GM12878 (cell line): ENCODE measurements around the gene EML1. TPM values are rescaled to one million over a fixed set of nuclear protein-coding genes. Genes with fewer than 3 reads are reported as not detected.

Experiments
- ATAC-seq: fragments of 200-7000 bp; cut with Tn5 transposase; 3 replicates; pipeline ENCODE4 v1.9.1; 2020; ENCODE audit warnings: mild to moderate bottlenecking, moderate library complexity
- BruUV-seq: library from RNA; stranded (reverse); fragments of 400-500 nt; replicated peaks from 2 replicates; lab custom pipeline; 2021; lab: Mats Ljungman, UMichigan
- CTCF ChIA-PET: fragments of 300-600 bp; sonication (Branson Sonifier 250); formaldehyde crosslinking; extraction: SDS; loops from one replicate; lab custom pipeline; 2021; ENCODE audit warnings: inconsistent platforms; lab: Yijun Ruan, JAX
- POLR2A ChIA-PET: fragments of 350-600 bp; formaldehyde crosslinking; extraction: SDS; loops from one replicate; lab custom pipeline; 2021; ENCODE audit warnings: inconsistent platforms; lab: Charles Lee
- RAD21 ChIA-PET: fragments of 300-600 bp; sonication (Branson Sonifier 250); formaldehyde crosslinking; loops from one replicate; lab custom pipeline; 2023; ENCODE audit warnings: antibody characterized with exemption; ENCODE audit not compliant: unreplicated experiment; lab: Charles Lee
- SMC1A ChIA-PET: fragments of 300-600 bp; sonication (Branson Sonifier 250); formaldehyde crosslinking; loops from one replicate; lab custom pipeline; 2023; ENCODE audit not compliant: unreplicated experiment, uncharacterized antibody; lab: Charles Lee
- DNase-seq: peaks from one replicate; pipeline ENCODE4 v3.0.0-alpha.2; 2011; ENCODE audit warnings: low read depth, low spot score
- FAIRE-seq: peaks from 3 replicates; lab custom pipeline; 2011; peaks lifted over from hg19 to GRCh38; lab: Jason Lieb, UNC
- H2AFZ ChIP-seq: 2 replicates; pipeline ENCODE4 v1.6.0; 2011; ENCODE audit warnings: low read depth, low read length, control low read depth; ENCODE audit not compliant: control insufficient read depth
- H3K27ac ChIP-seq: 2 replicates; pipeline ENCODE4 v1.5.1; 2011; ENCODE audit warnings: control low read depth; ENCODE audit not compliant: control insufficient read depth, insufficient read depth
- H3K27me3 ChIP-seq, 2 experiments: replicated peaks in 1 of 2; 2 replicates each; pipeline versions ENCODE4 v1.6.0 to v1.6.1; 2011; ENCODE audit warnings: low read length in 1 of 2; ENCODE audit not compliant: control insufficient read depth in 2 of 2, insufficient read depth in 2 of 2
- H3K36me3 ChIP-seq, 2 experiments: 2 replicates each; pipeline ENCODE4 v1.5.1; 2011; ENCODE audit warnings: low read length in 1 of 2; ENCODE audit not compliant: control insufficient read depth in 2 of 2, insufficient read depth in 2 of 2
- H3K4me1 ChIP-seq: 2 replicates; pipeline ENCODE4 v1.6.1; 2011; ENCODE audit warnings: mild to moderate bottlenecking, low read length, moderate library complexity, mixed read lengths; ENCODE audit not compliant: control insufficient read depth, insufficient read depth
- H3K4me2 ChIP-seq: 2 replicates; pipeline ENCODE4 v1.6.0; 2011; ENCODE audit warnings: control low read depth; ENCODE audit not compliant: control insufficient read depth, insufficient read depth
- H3K4me3 ChIP-seq: fragments of 200-600 bp; sonication (generic); 2 replicates; pipeline ENCODE4 v1.5.1; 2016
- H3K79me2 ChIP-seq: 2 replicates; pipeline ENCODE4 v1.6.0; 2011; ENCODE audit warnings: low read length; ENCODE audit not compliant: control insufficient read depth, insufficient read depth
- H3K9ac ChIP-seq: 2 replicates; pipeline ENCODE4 v1.8.0; 2011; ENCODE audit warnings: low read length, control low read depth, mixed read lengths; ENCODE audit not compliant: control insufficient read depth, insufficient read depth
- H3K9me3 ChIP-seq: replicated peaks from 3 replicates; pipeline ENCODE4 v1.5.1; 2011; ENCODE audit warnings: mild to moderate bottlenecking, low read length; ENCODE audit not compliant: control insufficient read depth, insufficient read depth
- H4K20me1 ChIP-seq: 2 replicates; pipeline ENCODE4 v1.6.0; 2011; ENCODE audit not compliant: control insufficient read depth, insufficient read depth
- ASH2L ChIP-seq: fragments of 300-600, 200-600 bp; sonication (generic); IDR thresholded peaks from 2 replicates; pipeline ENCODE4 v1.6.1; 2017; ENCODE audit warnings: low read depth, mild to moderate bottlenecking, borderline replicate concordance
- ATF7 ChIP-seq: fragments of 450-650 bp; IDR thresholded peaks from 2 replicates; pipeline ENCODE4 v1.6.1; 2016; ENCODE audit warnings: low read depth, mild to moderate bottlenecking
- EP300 ChIP-seq, 2 experiments: fragments of 150-350 bp in 1 of 2; IDR thresholded peaks; 2 replicates each; pipeline ENCODE4 v1.6.1; 2011 to 2012; ENCODE audit warnings: low read depth in 2 of 2, low read length in 2 of 2, borderline replicate concordance in 1 of 2, improper control_type of control experiment in 1 of 2, inconsistent platforms in 1 of 2; ENCODE audit not compliant: control insufficient read depth in 1 of 2
- GATAD2B ChIP-seq: fragments of 450-650 bp; conservative IDR thresholded peaks from 2 replicates; pipeline ENCODE4 v1.6.1; 2017; ENCODE audit warnings: low read depth, mild to moderate bottlenecking, moderate library complexity
- HCFC1 ChIP-seq: fragments of 150-350 bp; IDR thresholded peaks from 2 replicates; pipeline ENCODE4 v1.6.1; 2014; ENCODE audit warnings: low read length
- KDM1A ChIP-seq: fragments of 200-600 bp; sonication (generic); IDR thresholded peaks from 2 replicates; pipeline ENCODE4 v1.6.1; 2016; ENCODE audit warnings: borderline replicate concordance
- NFIC ChIP-seq: IDR thresholded peaks from 2 replicates; pipeline ENCODE4 v1.6.1; 2012; ENCODE audit warnings: low read depth, mild to moderate bottlenecking, inconsistent platforms, low read length, moderate library complexity
- PAX5 ChIP-seq: IDR thresholded peaks from 2 replicates; pipeline ENCODE4 v1.6.1; 2011; ENCODE audit warnings: low read depth, low read length, borderline replicate concordance
- SIN3A ChIP-seq: IDR thresholded peaks from 2 replicates; pipeline ENCODE4 v1.6.1; 2012; ENCODE audit warnings: low read depth, low read length, improper control_type of control experiment
- SP1 ChIP-seq: IDR thresholded peaks from one replicate; pipeline ENCODE4 v1.6.1; 2011; ENCODE audit warnings: low read depth, low read length
- YY1 ChIP-seq: IDR thresholded peaks from 2 replicates; pipeline ENCODE4 v1.6.1; 2011; ENCODE audit warnings: low read depth, mild to moderate bottlenecking, low read length
- ZNF274 ChIP-seq: IDR thresholded peaks from one replicate; pipeline ENCODE4 v1.8.0; 2011; ENCODE audit not compliant: insufficient read length, insufficient read depth
- WGBS: methylation state at CpG from one replicate; pipeline ENCODE4 v1.1.6; 2016; ENCODE audit warnings: low lambda C conversion rate; ENCODE audit not compliant: insufficient replicate concordance, insufficient coverage; ENCODE audit errors: missing lambda C conversion rate; 5-methylcytosine and 5-hydroxymethylcytosine counted together
- in situ Hi-C: fragments of 300-500 bp; cut with MboI; formaldehyde crosslinking; loops from 9 replicates; pipeline ENCODE4 v1.14.3; 2018; ENCODE audit warnings: mixed read lengths
- intact Hi-C: fragments of 100-400 bp; cut with micrococcal nuclease; formaldehyde crosslinking; loops from one replicate; pipeline ENCODE4 v1.14.2; 2022; ENCODE audit not compliant: unreplicated experiment
- polyA plus RNA-seq, 11 experiments: library from polyadenylated mRNA; depleted of rRNA in 4 of 11; unstranded in 6 of 11; stranded (reverse) in 5 of 11; fragments of >200 nt; fragmentation: Nextera tagmentation in 4 of 11; fragmentation: Illumina TruSeq in 1 of 11; extraction: Ambion mirVana in 4 of 11; extraction: Trizol in 1 of 11; gene quantifications; 1 replicate in 1 of 11; 2 replicates in 10 of 11; pipeline versions ENCODE4 v1.2.1 to v1.2.3, GENCODE V29; 2011 to 2016; ENCODE audit warnings: inconsistent platforms in 2 of 11, missing spikeins in 2 of 11, low read depth in 1 of 11
- total RNA-seq, 4 experiments: library from RNA; depleted of rRNA in 3 of 4; stranded (reverse); fragments of >200 nt in 3 of 4; fragmentation: Illumina TruSeq in 1 of 4; extraction: Trizol in 1 of 4; gene quantifications; 2 replicates each; pipeline versions ENCODE4 v1.2.1 to v1.2.3, GENCODE V29; 2013 to 2021
- TF ChIP-seq, protein P1 (sequence below): fragments of 450-650 bp; IDR thresholded peaks from 2 replicates; pipeline ENCODE4 v1.6.1; 2014; ENCODE audit warnings: mild to moderate bottlenecking

EML1 gene
- total and polyA plus RNA-seq, 10 of the 15 experiments (the other 5 are each of a cell fraction or from before 2014, with no cell fraction given), result 0.05 to 3.4 (median 0.11) TPM; not detected in 3

DNA sequence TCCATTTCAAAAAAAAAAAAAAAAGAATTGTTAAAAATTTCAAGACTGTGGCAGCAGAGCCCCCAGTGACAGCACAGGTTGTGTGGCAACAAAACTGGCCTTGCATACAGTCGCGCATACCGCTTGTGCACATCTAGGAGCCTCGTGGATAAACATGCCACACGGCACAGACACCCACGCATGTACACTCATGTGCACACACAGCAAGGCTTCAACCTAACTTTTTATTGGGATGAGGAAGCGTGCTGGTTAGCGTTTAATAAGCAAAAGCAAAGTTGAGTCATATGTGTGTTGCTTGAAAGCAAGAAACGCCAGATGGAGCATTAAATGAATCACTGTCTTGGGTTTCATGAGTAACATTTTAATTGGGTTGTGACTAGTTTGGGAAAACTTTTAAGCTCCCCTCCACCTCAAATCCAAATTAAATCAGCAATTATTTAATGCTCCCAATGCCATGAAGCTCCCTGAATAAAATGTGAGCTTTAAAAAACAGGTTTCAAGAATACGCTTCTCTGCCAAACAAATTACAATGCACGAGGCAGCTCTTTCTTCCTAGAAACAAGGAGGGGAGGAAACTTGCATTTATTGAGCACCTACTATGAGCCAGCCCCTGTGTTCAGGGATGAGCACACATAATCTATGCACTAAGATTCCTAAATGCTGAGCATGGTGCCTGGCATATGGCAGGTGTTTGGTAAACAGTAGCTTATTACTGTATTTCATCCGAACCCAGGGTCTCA lies 35.7 kb upstream of the EML1 start (continued):
- TF ChIP-seq PAX5, result no peak
- TF ChIP-seq SIN3A, result no peak
- TF ChIP-seq NFIC, result no peak
- no peak for TF ChIP-seq KDM1A
- TF ChIP-seq, all 136 proteins: peak for 0

DNA sequence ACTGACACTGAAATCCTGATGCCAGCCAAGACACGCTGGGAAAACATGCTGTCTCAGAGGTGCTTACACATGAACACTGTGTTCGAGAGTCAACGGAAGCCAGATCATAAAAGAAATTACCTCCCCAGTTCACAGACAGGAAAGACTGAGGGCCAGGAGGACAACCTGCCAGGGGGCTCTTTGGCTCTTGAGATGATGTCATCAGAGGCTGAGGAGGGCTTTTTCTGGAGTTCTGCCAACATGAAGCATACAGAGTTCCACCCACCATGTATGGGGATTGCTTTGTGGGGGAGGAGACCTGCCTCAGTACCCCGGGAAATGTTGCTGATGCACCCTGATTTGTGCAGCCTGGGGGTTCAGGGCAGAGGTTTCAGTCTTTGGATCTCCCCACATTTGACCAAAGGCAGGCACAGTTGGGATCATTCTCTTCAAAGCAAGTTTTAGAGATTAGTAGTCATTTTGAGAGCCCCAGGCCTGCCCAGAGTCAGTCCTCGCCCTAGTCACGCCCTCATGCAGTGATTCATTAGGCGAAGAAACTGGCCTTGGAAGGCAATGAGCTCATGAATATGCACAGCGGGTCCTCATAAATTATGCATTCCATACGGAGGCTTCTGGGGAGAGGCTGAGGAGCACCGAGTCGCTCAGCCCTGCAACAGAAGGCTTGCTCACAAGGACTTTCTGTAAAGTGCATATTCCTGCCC lies 34.9 kb upstream of the EML1 start:
- CTCF ChIA-PET, result no interaction called here
- no peaks in the 10 kb centered on the region for H3K79me2 ChIP-seq
- TF ChIP-seq GATAD2B (no peak), HCFC1 (no peak), YY1 (no peak), ASH2L (no peak), SP1 (no peak), ATF7 (no peak), ZNF274 (no peak), EP300 (IDR thresholded peaks at IDR 0.05; ENCODE audit: borderline replicate concordance in 1 of 2, control insufficient read depth in 1 of 2, low read depth in 2 of 2, low read length in 2 of 2) (no peak)
- TF ChIP-seq, protein P1, sequence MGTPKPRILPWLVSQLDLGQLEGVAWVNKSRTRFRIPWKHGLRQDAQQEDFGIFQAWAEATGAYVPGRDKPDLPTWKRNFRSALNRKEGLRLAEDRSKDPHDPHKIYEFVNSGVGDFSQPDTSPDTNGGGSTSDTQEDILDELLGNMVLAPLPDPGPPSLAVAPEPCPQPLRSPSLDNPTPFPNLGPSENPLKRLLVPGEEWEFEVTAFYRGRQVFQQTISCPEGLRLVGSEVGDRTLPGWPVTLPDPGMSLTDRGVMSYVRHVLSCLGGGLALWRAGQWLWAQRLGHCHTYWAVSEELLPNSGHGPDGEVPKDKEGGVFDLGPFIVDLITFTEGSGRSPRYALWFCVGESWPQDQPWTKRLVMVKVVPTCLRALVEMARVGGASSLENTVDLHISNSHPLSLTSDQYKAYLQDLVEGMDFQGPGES, result no peak
- no peak for FAIRE-seq
- DNase-seq, result no peak
- no TSS peak for BruUV-seq
- intact Hi-C loops (no loop called here), in situ Hi-C loops (no loop called here)
- H3K9ac ChIP-seq, result no peak overlapping the region
- peak; percentile 31 for ATAC-seq
- RAD21 ChIA-PET, result no interaction called here
- POLR2A ChIA-PET, result no interaction called here
- H3K4me1 ChIP-seq, result peaks cover 6% of the 10 kb centered on the region
- no peaks in the 10 kb centered on the region for H3K36me3 ChIP-seq
- SMC1A ChIA-PET, result no interaction called here
- no peak overlapping the region for H3K4me2 ChIP-seq
- peaks cover 0 to 4% of the 10 kb centered on the region in 2 experiments; a peak in 2 of 4 replicates for H3K27me3 ChIP-seq
- H3K4me3 ChIP-seq, result no peak overlapping the region
- H3K27ac ChIP-seq, result no peak overlapping the region
- WGBS, result 24% methylated on average over 11 of the region's 11 CpGs
- no peak overlapping the region for H2AFZ ChIP-seq
- no peaks in the 10 kb centered on the region for H4K20me1 ChIP-seq
- H3K9me3 ChIP-seq, result no peaks in the 10 kb centered on the region
